DND-41 (cell line): ENCODE measurements around the gene MMEL1.

Experiments used
- ATAC-seq: fragments of 200-7000 bp; cut with Tn5 transposase; 3 replicates; pipeline ENCODE4 v1.9.1; 2021; ENCODE audit warnings: low read depth; ENCODE audit not compliant: insufficient read depth
- DNase-seq: peaks from one replicate; pipeline ENCODE4 v3.0.0-alpha.2; 2020
- H2AFZ ChIP-seq: 2 replicates; pipeline ENCODE4 v1.6.0; 2012; ENCODE audit warnings: low read depth, low read length
- H3K27ac ChIP-seq: 2 replicates; pipeline ENCODE4 v1.5.1; 2012; ENCODE audit warnings: low read length, inconsistent platforms
- H3K27me3 ChIP-seq: fragments of 200-600 bp; sonication (generic); 2 replicates; pipeline ENCODE4 v1.6.0; 2012; ENCODE audit warnings: low read length, mild to moderate bottlenecking, inconsistent platforms; ENCODE audit not compliant: insufficient read depth, poor library complexity
- H3K36me3 ChIP-seq: 2 replicates; pipeline ENCODE4 v1.5.1; 2012; ENCODE audit warnings: low read length, inconsistent platforms; ENCODE audit not compliant: insufficient read depth
- H3K4me1 ChIP-seq: 2 replicates; pipeline ENCODE4 v1.5.1; 2012; ENCODE audit warnings: mild to moderate bottlenecking, low read length; ENCODE audit not compliant: insufficient read depth
- H3K4me2 ChIP-seq: 2 replicates; pipeline ENCODE4 v1.6.0; 2012; ENCODE audit warnings: mild to moderate bottlenecking, moderate library complexity, low read length, inconsistent platforms; ENCODE audit not compliant: insufficient read depth
- H3K4me3 ChIP-seq, 2 experiments: fragments of 200-600 bp in 1 of 2; shearing (Covaris generic) in 1 of 2; 2 replicates each; pipeline ENCODE4 v1.5.1; 2012 to 2016; ENCODE audit warnings: inconsistent platforms in 2 of 2, low read length in 2 of 2, mild to moderate bottlenecking in 2 of 2, low read depth in 1 of 2, moderate library complexity in 1 of 2
- H3K79me2 ChIP-seq: 2 replicates; pipeline ENCODE4 v1.6.0; 2012; ENCODE audit warnings: low read length, inconsistent platforms; ENCODE audit not compliant: insufficient read depth
- H3K9ac ChIP-seq: 2 replicates; pipeline ENCODE4 v1.6.0; 2012; ENCODE audit warnings: low read depth, mild to moderate bottlenecking, inconsistent platforms, low read length, moderate library complexity
- H3K9me3 ChIP-seq: 2 replicates; pipeline ENCODE4 v1.5.1; 2012; ENCODE audit warnings: low read length, moderate library complexity, mild to moderate bottlenecking, inconsistent platforms; ENCODE audit not compliant: insufficient read depth, severe bottlenecking
- H4K20me1 ChIP-seq: 2 replicates; pipeline ENCODE4 v1.6.0; 2012; ENCODE audit warnings: low read length; ENCODE audit not compliant: insufficient read depth
- EZH2 ChIP-seq: IDR thresholded peaks from 3 replicates; pipeline ENCODE4 v1.6.1; 2012; ENCODE audit warnings: borderline replicate concordance, low read depth, mild to moderate bottlenecking, moderate library complexity, low read length, inconsistent platforms; ENCODE audit not compliant: severe bottlenecking
- TF ChIP-seq, protein P1 (sequence below): IDR thresholded peaks from 2 replicates; pipeline ENCODE4 v1.5.1; 2012; ENCODE audit warnings: borderline replicate concordance, low read length, moderate library complexity, mild to moderate bottlenecking; ENCODE audit not compliant: poor library complexity, severe bottlenecking; ENCODE audit errors: extremely low read depth

The MMEL1 gene

DNA sequence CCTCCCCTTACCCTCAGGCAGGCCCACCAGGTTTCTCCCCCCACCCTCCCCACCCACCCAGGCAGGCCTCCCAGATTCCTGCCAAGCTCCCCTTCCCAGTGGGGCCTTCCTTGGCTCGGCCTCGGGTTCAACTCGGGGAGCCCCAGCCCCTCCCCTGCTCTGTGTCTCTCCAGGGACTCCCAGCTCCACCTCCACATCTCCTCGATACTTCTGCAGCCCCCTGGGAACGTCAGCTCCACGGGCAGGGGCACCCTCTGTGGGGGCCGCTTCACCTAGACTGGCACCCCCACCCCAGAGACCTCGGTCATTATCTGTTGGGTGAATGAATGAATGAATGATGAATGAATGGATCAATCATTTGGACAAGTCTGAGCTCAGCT is 775 bp downstream of the MMEL1 start:
- no peak for DNase-seq
- no peak for ATAC-seq

DNA sequence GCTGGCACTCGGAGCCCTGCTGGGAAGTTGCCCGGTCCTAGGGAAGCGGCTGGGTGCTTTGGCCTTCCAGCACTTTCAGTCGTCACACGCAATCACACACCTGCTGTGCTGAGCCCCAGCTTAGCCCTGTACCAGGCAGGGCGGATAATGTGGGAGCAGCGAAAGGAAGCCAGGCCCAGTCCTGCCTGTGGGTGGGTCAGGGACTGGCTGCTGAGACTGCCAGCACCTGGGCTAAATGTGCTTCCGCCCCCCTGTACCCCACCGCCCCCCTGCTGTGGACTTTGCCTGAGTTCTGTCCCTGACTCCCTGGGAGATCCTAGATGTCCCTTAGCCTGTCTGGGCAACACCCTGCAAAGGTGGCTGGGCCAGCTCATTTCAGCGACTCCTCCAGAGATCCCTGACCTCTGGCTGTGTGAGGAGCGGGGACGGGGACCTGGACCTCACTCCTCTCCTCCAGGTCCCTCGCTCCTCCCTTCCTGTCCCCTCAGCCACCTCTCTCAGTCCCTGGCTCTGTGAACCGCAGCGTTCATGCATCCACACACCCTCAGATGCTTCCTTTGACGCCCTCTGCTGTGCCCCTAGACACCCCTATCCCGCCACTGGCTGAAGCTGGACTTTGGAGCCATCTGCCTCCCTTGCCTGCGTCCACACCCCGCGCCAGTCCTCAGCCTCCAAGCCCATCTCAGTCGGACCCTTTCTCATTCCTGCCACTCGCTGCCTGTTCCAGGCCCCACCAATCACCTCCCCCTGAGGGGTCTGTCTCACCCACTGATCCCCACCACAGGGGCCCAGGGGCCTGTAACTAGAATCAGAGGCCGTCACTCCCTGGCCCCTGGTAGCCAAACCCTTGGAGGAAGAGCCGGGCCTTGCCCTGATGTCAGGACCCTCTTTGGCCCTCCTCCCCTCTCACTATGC is 1.4 kb downstream of the MMEL1 start:
- H4K20me1 ChIP-seq = no peaks in the 10 kb centered on the region
- no peaks in the 10 kb centered on the region for H3K4me1 ChIP-seq
- H3K4me2 ChIP-seq = no peak overlapping the region
- TF ChIP-seq EZH2 = no peak
- TF ChIP-seq, protein P1, sequence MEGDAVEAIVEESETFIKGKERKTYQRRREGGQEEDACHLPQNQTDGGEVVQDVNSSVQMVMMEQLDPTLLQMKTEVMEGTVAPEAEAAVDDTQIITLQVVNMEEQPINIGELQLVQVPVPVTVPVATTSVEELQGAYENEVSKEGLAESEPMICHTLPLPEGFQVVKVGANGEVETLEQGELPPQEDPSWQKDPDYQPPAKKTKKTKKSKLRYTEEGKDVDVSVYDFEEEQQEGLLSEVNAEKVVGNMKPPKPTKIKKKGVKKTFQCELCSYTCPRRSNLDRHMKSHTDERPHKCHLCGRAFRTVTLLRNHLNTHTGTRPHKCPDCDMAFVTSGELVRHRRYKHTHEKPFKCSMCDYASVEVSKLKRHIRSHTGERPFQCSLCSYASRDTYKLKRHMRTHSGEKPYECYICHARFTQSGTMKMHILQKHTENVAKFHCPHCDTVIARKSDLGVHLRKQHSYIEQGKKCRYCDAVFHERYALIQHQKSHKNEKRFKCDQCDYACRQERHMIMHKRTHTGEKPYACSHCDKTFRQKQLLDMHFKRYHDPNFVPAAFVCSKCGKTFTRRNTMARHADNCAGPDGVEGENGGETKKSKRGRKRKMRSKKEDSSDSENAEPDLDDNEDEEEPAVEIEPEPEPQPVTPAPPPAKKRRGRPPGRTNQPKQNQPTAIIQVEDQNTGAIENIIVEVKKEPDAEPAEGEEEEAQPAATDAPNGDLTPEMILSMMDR = no peak
- no peak overlapping the region for H2AFZ ChIP-seq
- H3K9ac ChIP-seq = no peak overlapping the region
- no peaks in the 10 kb centered on the region for H3K79me2 ChIP-seq
- ATAC-seq (no peak), DNase-seq (no peak)
- H3K4me3 ChIP-seq = no peak overlapping the region
- no peaks in the 10 kb centered on the region for H3K36me3 ChIP-seq
- no peaks in the 10 kb centered on the region for H3K27me3 ChIP-seq
- peaks cover 9% of the 10 kb centered on the region for H3K9me3 ChIP-seq
- H3K27ac ChIP-seq = no peak overlapping the region

More for the DNA sequence above, 775 bp downstream of the MMEL1 start:
- H3K9ac ChIP-seq = no peak overlapping the region
- peaks cover 15% of the 10 kb centered on the region for H3K9me3 ChIP-seq
- no peak overlapping the region for H3K4me3 ChIP-seq
- no peaks in the 10 kb centered on the region for H3K36me3 ChIP-seq
- no peak for TF ChIP-seq EZH2
- no peaks in the 10 kb centered on the region for H3K79me2 ChIP-seq
- H3K27me3 ChIP-seq = no peaks in the 10 kb centered on the region
- no peak overlapping the region for H2AFZ ChIP-seq
- no peak overlapping the region for H3K4me2 ChIP-seq
- no peaks in the 10 kb centered on the region for H4K20me1 ChIP-seq
- H3K27ac ChIP-seq = no peak overlapping the region
- no peaks in the 10 kb centered on the region for H3K4me1 ChIP-seq

DNA sequence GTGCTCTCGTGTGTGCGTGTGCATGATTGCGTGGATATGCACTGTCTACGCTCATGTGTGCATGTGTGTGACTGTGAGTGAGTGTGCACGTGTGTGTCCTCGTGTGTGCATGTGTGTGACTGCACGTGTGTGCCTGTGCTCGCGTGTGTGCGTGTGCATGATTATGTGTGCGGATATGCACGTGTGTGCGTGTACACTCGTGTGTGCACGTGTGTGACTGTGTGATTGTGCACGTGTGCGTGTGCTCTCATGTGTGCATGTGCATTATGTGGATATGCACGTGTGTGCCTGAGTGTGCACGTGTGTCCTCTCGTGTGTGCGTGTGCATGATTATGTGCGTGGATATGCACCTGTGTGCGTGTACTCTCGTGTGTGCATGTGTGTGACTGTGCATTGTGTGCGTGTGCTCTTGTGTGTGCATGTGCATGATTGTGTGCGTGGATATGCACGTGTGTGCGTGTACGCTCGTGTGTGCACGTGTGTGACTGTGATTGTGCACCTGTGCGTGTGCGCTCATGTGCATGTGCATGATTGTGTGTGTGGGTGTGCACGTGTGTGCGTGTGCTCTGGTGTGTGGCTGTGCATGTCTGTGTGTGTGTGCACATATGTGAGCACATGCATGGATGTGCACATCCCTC is 2.2 kb downstream of the MMEL1 start:
- Histone ChIP-seq H3K4me2 (no peak overlapping the region), H3K27me3 (no peaks in the 10 kb centered on the region), H4K20me1 (no peaks in the 10 kb centered on the region), H3K27ac (no peak overlapping the region), H2AFZ (no peak overlapping the region), H3K9ac (no peak overlapping the region), H3K9me3 (peaks cover 5% of the 10 kb centered on the region), H3K36me3 (no peaks in the 10 kb centered on the region), H3K4me3 (no peak overlapping the region), H3K79me2 (no peaks in the 10 kb centered on the region), H3K4me1 (no peaks in the 10 kb centered on the region)
- TF ChIP-seq EZH2 = no peak
- TF ChIP-seq, protein P1 = no peak
- ATAC-seq (no peak), DNase-seq (no peak)
